ENCODE measurements around the gene P3H2. TPM values are rescaled to one million over a fixed set of nuclear protein-coding genes. Genes with fewer than 3 reads are reported as not detected.

P3H2 gene
- total RNA-seq, 2 donors from 2014 or later: 14.6 to 22.2 TPM

DNA sequence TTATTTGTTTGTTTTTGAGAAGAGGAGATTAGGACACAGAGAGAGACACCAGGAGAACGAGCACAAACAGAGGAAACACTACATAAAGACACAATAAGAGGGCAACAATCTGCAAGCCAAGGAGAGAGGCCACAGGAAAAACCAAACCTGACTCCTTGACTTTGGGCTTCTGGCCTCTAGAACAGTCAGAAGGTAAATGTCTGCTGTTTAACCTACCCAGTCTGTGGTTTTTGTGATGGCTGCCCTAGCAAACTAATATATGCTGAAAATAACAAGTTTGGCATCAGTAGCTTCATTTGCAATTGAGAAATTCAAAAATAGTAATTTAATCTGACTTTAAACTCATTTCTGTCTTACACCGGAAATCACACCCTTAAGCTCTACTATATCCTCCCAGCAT is 110.2 kb downstream of the P3H2 start:
- Histone ChIP-seq H3K27me3 (no peaks in the 10 kb centered on the region), H3K9ac (ENCODE audit: low read depth in 2 of 2, low read length in 2 of 2) (no peak overlapping the region), H3K36me3 (no peaks in the 10 kb centered on the region), H3K27ac (no peak overlapping the region), H3K4me1 (no peaks in the 10 kb centered on the region), H3K9me3 (no peaks in the 10 kb centered on the region), H3K4me3 (no peak overlapping the region)
- intact Hi-C loops (cut with DNase I): loop anchor here (10.0 kb wide), 1 partner anchor 114 kb away; the partner anchor contains the start of gene P3H2
- no peak for DNase-seq
- TF ChIP-seq, protein P1, sequence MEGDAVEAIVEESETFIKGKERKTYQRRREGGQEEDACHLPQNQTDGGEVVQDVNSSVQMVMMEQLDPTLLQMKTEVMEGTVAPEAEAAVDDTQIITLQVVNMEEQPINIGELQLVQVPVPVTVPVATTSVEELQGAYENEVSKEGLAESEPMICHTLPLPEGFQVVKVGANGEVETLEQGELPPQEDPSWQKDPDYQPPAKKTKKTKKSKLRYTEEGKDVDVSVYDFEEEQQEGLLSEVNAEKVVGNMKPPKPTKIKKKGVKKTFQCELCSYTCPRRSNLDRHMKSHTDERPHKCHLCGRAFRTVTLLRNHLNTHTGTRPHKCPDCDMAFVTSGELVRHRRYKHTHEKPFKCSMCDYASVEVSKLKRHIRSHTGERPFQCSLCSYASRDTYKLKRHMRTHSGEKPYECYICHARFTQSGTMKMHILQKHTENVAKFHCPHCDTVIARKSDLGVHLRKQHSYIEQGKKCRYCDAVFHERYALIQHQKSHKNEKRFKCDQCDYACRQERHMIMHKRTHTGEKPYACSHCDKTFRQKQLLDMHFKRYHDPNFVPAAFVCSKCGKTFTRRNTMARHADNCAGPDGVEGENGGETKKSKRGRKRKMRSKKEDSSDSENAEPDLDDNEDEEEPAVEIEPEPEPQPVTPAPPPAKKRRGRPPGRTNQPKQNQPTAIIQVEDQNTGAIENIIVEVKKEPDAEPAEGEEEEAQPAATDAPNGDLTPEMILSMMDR (IDR thresholded peaks at IDR 0.05): no peak

DNA sequence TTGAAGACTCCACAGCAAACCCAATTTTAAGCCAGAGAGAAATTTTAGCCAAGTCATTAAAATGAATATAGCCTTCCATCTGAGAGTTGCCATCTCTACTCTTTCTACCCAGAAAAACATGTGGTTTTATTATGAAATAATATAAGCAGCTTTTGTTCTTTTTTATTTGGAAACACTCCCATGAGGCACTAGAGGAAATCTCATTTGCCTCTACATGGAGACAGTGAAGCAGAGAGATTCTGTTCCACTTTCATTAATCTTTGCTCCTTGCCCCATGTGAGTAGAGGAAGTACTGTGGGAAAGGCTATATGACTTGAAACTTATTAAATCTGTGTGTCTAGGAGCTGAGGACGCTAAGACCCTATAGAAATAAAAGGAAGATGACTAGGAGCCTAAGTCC is 111.1 kb downstream of the P3H2 start:
- Histone ChIP-seq H3K4me1 (no peaks in the 10 kb centered on the region), H3K36me3 (no peaks in the 10 kb centered on the region), H3K27ac (no peak overlapping the region), H3K4me3 (no peak overlapping the region), H3K9ac (ENCODE audit: low read depth in 2 of 2, low read length in 2 of 2) (no peak overlapping the region), H3K27me3 (no peaks in the 10 kb centered on the region), H3K9me3 (no peaks in the 10 kb centered on the region)
- TF ChIP-seq, protein P1 (IDR thresholded peaks at IDR 0.05): no peak
- intact Hi-C loops (cut with DNase I): loop anchor here (10.0 kb wide), 1 partner anchor 115 kb away; the partner anchor contains the start of gene P3H2
- DNase-seq: no peak

DNA sequence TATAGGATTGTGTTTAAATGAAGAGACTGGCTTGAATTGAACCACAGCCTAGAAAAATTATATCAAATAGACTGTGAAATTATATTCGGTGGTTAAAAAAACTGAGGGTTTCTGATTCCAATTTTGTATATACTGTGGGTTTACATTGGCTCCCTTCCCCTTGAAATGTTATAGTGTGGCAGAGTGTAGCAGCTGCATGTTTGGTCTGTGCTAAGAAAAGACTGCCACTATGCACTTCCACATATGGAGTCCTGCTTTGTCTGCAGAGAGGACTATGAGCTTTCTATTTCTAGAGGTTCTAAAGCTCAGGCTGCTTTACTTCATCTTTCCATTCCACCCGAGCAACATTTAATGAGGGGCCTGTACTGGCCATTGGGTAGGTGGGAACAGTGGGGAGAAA is 112.3 kb downstream of the P3H2 start:
- DNase-seq: no peak
- TF ChIP-seq, protein P1 (IDR thresholded peaks at IDR 0.05): no peak
- no peaks in the 10 kb centered on the region for H3K4me1 ChIP-seq
- H3K9me3 ChIP-seq: no peaks in the 10 kb centered on the region
- H3K4me3 ChIP-seq: no peak overlapping the region
- no peaks in the 10 kb centered on the region for H3K36me3 ChIP-seq
- no peaks in the 10 kb centered on the region for H3K27me3 ChIP-seq
- H3K9ac ChIP-seq (ENCODE audit: low read depth in 2 of 2, low read length in 2 of 2): no peak overlapping the region
- intact Hi-C loops (cut with DNase I): no loop called here
- H3K27ac ChIP-seq: no peak overlapping the region

DNA sequence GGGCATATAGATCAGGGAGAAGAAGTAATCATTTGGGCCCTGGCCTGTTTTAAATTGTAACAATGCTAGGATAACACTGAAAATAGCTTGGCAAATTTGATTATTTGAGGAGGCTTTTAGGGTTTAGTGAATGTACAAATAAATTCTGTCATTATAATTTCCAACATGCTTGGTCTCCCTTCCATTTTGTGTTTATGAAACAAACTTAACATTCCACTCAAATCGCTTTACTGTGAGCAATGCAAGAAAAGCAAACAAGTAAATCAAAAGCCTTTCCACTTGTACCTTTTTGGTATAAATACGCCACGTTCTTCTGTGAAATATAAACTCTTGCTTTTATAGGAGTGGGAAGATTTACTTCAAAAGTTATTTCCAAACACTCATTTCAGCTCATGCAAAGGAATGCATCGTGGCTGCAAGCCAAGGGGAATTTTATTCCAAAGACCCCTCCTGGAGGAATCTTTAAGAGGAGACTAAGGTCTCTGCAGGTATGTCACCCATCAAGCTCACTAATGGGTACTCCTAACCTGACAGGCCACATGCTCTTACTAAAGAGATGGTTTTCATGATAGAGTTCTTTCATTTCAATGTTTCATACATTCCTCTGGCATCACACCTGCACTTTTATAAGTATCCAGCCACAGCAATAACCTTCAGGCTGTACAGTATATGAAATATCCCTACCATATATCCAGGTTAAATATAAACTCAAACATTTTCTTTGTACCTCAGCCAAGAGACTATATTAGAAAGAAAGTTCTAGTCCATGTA is 115.2 kb downstream of the P3H2 start:
- Histone ChIP-seq H3K4me3 (no peak overlapping the region), H3K36me3 (no peaks in the 10 kb centered on the region), H3K9ac (ENCODE audit: low read depth in 2 of 2, low read length in 2 of 2) (no peak overlapping the region), H3K27ac (peak overlapping the region; percentile 21), H3K9me3 (no peaks in the 10 kb centered on the region), H3K27me3 (no peaks in the 10 kb centered on the region), H3K4me1 (no peaks in the 10 kb centered on the region)
- intact Hi-C loops (cut with DNase I): no loop called here
- TF ChIP-seq, protein P1 (IDR thresholded peaks at IDR 0.05): no peak
- DNase-seq: no peak

DNA sequence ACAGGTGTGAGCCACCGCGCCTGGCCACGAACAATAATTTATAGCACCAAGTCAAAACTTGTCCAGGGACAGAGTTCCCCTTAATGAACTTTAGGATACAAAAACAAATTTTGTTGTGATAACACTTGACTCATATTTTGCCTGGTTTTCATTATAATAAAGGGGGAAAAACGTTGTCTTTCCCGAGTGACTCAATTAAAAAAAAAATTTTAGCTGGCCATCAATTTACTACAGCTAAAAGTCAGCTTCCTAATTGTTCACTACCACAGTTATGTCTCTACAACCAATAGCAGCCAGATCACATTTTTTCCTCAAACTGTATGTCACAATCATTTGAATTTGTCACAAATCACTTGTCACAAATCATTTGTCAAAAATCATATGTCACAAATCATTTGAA is 116.0 kb downstream of the P3H2 start:
- TF ChIP-seq, protein P1 (IDR thresholded peaks at IDR 0.05): no peak
- H3K36me3 ChIP-seq: no peaks in the 10 kb centered on the region
- intact Hi-C loops (cut with DNase I): no loop called here

More for the DNA sequence above, 116.0 kb downstream of the P3H2 start:
- Histone ChIP-seq H3K27me3 (no peaks in the 10 kb centered on the region), H3K4me3 (no peak overlapping the region), H3K9me3 (no peaks in the 10 kb centered on the region), H3K9ac (ENCODE audit: low read depth in 2 of 2, low read length in 2 of 2) (no peak overlapping the region), H3K27ac (no peak overlapping the region), H3K4me1 (no peaks in the 10 kb centered on the region)
- DNase-seq: no peak

Measured in colonic mucosa (tissue), 4 donors.